ENCODE data around the gene RGPD5. TPM values are rescaled to one million over a fixed set of nuclear protein-coding genes. Genes with fewer than 3 reads are reported as not detected.
"Not testable (repeated sequence)": the region's sequence is repeated elsewhere in the genome, so short reads cannot be mapped to it uniquely, and the experiment has no call there.

Gene RGPD5
- polyA plus RNA-seq (20.2 and 22.1 TPM in 2 replicates), polyA minus RNA-seq (47.5 and 90.5 TPM in 2 replicates)

DNA sequence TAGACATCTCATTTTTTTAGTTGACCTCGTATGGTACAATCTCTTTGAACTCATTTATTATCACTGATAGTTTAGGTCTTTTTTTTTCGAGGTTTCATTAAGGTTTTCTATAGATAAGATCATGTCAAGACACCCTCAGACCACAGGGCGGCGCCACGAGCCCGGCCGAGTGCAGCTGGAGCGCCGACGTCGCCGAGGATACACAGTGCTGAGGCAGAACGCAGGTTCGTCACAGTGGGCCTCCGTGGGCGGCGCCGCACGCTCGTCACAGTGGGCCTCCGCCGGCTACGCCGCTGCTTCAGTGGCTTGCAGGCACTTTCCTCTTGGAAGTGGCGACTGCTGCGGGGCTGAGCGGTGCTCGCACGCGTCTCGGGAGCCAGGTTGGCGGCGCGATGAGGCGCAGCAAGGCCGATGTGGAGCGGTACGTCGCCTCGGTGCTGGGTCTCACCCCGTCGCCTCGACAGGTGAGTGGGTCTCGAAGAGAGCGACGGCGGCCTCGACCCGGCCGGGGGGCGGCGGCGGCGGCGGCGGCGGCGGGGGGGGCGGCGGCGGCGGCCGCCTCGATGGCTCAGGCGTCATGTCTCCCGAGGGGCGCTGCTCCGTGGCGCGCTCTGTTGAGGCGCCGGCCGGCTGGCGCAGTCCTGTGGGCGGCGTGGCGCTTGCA is at the start of gene RGPD5:
Gene RGPD5 (plus strand): TSS at position 232 of the 664 bp plus-strand sequence. CDS start 161 bp downstream, at position 393.
- not testable (repeated sequence) for H3K4me3 ChIP-seq (ENCODE audit: low read length); H3K9ac ChIP-seq (ENCODE audit: low read length); H4K20me1 ChIP-seq (ENCODE audit: insufficient read depth); H3K27ac ChIP-seq (ENCODE audit: low read length); H2AFZ ChIP-seq (ENCODE audit: low read depth, low read length); H3K9me3 ChIP-seq (ENCODE audit: low read length); H3K4me2 ChIP-seq (ENCODE audit: low read length); H3K79me2 ChIP-seq (replicated peaks; ENCODE audit: insufficient read depth, low read length); H3K9me2 ChIP-seq (ENCODE audit: insufficient read depth, low read length); H3K27me3 ChIP-seq (ENCODE audit: insufficient read depth, low read depth, low read length); H3K36me3 ChIP-seq (ENCODE audit: insufficient read depth, low read length); H3F3A ChIP-seq (ENCODE audit: insufficient read depth, low read length, poor library complexity, severe bottlenecking)

DNA sequence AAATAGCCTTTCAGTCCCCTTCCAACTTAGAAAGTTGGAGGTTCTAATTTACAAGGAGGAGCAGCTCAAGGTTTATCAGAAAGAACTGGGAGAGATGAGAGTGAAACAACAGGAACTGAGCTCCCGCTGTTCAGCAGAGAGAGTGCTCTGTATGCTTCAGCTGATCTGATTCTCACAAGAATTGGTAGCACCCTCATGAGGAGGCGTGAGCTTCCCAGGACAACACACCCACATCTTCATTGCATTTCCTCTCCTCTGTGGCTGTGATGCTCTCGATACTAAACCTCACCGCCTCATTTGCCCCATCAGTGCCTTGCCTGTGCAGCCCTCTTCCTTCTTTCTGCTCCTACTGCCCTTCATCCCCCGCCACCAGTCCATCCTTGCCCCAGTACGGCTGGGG is 42.5 kb upstream of the RGPD5 start:
- H3K4me2 ChIP-seq (ENCODE audit: low read length); H4K20me1 ChIP-seq (ENCODE audit: insufficient read depth); H3K27me3 ChIP-seq (ENCODE audit: insufficient read depth, low read depth, low read length); H3F3A ChIP-seq (ENCODE audit: insufficient read depth, low read length, poor library complexity, severe bottlenecking); H3K4me3 ChIP-seq (ENCODE audit: low read length); H3K9me2 ChIP-seq (ENCODE audit: insufficient read depth, low read length); H3K36me3 ChIP-seq (ENCODE audit: insufficient read depth, low read length); H3K9me3 ChIP-seq (ENCODE audit: low read length); H3K9ac ChIP-seq (ENCODE audit: low read length); H3K27ac ChIP-seq (ENCODE audit: low read length); H3K79me2 ChIP-seq (replicated peaks; ENCODE audit: insufficient read depth, low read length); H2AFZ ChIP-seq (ENCODE audit: low read depth, low read length): not testable (repeated sequence)

DNA sequence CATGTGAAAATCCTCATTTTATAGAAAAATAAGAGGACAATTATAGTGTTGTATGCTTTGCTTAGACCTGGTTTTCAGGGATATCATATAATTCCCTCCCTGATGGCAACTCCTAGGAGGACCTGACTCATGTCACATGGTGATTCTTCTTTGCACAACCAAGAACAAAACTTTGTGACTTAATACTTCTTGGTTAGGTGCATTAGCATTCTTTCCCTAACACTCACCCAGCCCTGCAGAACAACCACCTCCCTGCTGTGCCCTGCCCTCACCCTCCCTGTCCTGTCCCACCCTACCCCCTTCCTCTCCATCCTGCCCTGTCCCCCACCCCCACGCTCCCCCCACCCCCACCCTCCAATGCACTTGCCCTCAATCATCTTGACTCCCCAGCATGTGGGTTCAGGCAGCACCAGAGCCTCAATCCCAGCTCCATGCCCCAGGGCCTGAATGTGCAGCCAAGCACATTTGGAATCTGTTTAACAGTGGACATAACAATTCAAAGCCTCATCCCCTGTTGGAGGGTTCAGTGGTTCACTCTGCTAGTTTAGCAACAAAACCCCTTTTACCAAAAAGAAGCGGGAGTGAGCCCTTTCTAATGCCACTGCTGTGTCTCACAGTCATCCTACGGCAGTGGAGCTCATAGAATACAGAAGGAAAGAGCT is 36.8 kb upstream of the RGPD5 start:
- H3K4me3 ChIP-seq (ENCODE audit: low read length), result not testable (repeated sequence)

DNA sequence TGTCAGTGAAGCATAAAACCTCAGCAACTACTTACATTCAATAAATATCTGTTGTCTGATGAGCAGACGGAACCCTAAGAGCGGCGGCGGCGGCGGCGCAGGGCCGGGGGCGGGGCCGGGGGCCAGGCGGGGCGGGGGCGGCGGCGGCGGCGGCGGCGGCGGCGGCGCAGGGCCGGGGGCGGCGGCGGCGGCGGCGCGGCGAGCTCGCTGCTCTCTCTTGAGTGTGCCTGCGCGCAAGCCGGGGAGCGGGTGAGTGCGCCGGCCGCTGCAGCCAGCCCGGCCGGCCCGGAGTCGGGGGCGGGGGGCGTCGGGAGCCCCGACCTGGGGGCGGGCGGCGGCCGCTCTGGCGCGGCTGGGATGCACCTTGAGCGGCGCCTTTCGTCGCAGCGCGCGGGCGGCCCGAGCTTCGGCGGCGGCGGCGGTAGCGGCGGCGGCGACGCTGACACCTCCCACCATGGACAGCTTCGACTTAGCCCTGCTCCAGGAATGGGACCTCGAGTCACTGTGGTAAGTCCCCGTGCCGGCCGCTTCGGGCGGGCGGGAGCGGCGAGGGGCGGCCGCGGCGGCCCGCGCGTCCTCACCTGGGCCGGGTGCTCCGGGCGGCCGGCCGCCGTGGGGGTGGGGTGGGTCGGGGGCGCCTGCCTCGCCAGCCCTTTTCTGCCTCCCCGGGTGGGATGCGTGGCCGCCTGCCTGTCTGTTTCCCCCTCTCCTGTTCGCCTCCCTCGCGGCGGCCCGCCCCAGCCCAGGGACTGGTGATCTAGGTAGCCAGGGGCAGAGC is 33.7 kb upstream of the RGPD5 start:
- H3K4me2 ChIP-seq (ENCODE audit: low read length); H3K9me3 ChIP-seq (ENCODE audit: low read length); H3K27ac ChIP-seq (ENCODE audit: low read length); H2AFZ ChIP-seq (ENCODE audit: low read depth, low read length); H3F3A ChIP-seq (ENCODE audit: insufficient read depth, low read length, poor library complexity, severe bottlenecking); H4K20me1 ChIP-seq (ENCODE audit: insufficient read depth); H3K36me3 ChIP-seq (ENCODE audit: insufficient read depth, low read length); H3K79me2 ChIP-seq (replicated peaks; ENCODE audit: insufficient read depth, low read length); H3K9ac ChIP-seq (ENCODE audit: low read length); H3K27me3 ChIP-seq (ENCODE audit: insufficient read depth, low read depth, low read length); H3K9me2 ChIP-seq (ENCODE audit: insufficient read depth, low read length): not testable (repeated sequence)
- peak overlapping the region; percentile 45 for H3K4me3 ChIP-seq (ENCODE audit: low read length)

More for the DNA sequence above, 36.8 kb upstream of the RGPD5 start:
- not testable (repeated sequence) for H3K79me2 ChIP-seq (replicated peaks; ENCODE audit: insufficient read depth, low read length); H3K36me3 ChIP-seq (ENCODE audit: insufficient read depth, low read length); H3K9me3 ChIP-seq (ENCODE audit: low read length); H3K27me3 ChIP-seq (ENCODE audit: insufficient read depth, low read depth, low read length); H3K9ac ChIP-seq (ENCODE audit: low read length); H4K20me1 ChIP-seq (ENCODE audit: insufficient read depth); H3K9me2 ChIP-seq (ENCODE audit: insufficient read depth, low read length); H3F3A ChIP-seq (ENCODE audit: insufficient read depth, low read length, poor library complexity, severe bottlenecking); H2AFZ ChIP-seq (ENCODE audit: low read depth, low read length); H3K4me2 ChIP-seq (ENCODE audit: low read length); H3K27ac ChIP-seq (ENCODE audit: low read length)

DNA sequence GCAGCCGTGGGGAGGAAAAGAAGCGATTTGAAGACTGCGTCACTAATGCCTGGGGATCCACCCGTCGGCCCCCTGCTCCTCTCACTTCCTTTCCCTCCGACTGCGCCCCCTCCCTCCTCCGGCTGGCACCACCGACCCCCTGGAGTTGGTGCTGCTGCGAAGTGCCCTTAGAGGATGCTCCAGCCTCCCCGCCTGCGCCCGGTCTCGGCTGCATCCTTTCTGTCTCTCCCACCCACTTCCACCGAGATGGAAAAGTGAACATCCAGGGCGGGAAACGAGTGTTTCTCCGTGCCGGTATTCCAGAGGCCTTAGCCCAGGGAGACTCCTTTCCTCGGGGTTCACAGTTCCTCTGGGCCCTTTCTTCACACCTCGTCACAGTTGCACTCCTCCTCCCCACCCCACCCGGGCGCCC is 33.1 kb upstream of the RGPD5 start:
- H3K9ac ChIP-seq (ENCODE audit: low read length); H2AFZ ChIP-seq (ENCODE audit: low read depth, low read length); H3K36me3 ChIP-seq (ENCODE audit: insufficient read depth, low read length); H3K9me3 ChIP-seq (ENCODE audit: low read length); H4K20me1 ChIP-seq (ENCODE audit: insufficient read depth); H3K4me2 ChIP-seq (ENCODE audit: low read length); H3K27ac ChIP-seq (ENCODE audit: low read length); H3K79me2 ChIP-seq (replicated peaks; ENCODE audit: insufficient read depth, low read length); H3K9me2 ChIP-seq (ENCODE audit: insufficient read depth, low read length); H3F3A ChIP-seq (ENCODE audit: insufficient read depth, low read length, poor library complexity, severe bottlenecking); H3K27me3 ChIP-seq (ENCODE audit: insufficient read depth, low read depth, low read length): not testable (repeated sequence)
- peak overlapping the region; percentile 45 for H3K4me3 ChIP-seq (ENCODE audit: low read length)

DNA sequence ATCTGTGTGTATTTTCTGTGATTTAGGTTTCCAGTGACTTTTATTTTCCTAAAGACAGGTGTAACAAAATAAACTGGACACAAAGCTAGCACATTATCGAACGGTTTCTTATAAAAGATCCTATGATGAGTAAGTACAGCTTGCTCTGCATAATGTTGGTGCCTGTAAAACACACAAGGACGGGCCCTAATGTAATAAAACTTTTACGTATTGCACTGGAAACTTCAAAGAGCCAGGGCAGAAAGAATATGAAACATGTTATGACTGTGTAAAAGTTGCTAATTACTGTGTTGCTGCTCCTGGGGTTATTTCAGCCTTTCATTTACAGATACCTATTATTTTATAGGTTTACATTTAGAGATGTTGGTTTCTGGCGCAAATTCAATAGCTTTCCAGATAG is 32.1 kb upstream of the RGPD5 start:
- not testable (repeated sequence) for H3K9me2 ChIP-seq (ENCODE audit: insufficient read depth, low read length); H3K4me3 ChIP-seq (ENCODE audit: low read length); H3K27ac ChIP-seq (ENCODE audit: low read length); H3K27me3 ChIP-seq (ENCODE audit: insufficient read depth, low read depth, low read length); H3K9ac ChIP-seq (ENCODE audit: low read length); H2AFZ ChIP-seq (ENCODE audit: low read depth, low read length); H3K36me3 ChIP-seq (ENCODE audit: insufficient read depth, low read length); H3K4me2 ChIP-seq (ENCODE audit: low read length); H3F3A ChIP-seq (ENCODE audit: insufficient read depth, low read length, poor library complexity, severe bottlenecking); H3K9me3 ChIP-seq (ENCODE audit: low read length); H4K20me1 ChIP-seq (ENCODE audit: insufficient read depth); H3K79me2 ChIP-seq (replicated peaks; ENCODE audit: insufficient read depth, low read length)

DNA sequence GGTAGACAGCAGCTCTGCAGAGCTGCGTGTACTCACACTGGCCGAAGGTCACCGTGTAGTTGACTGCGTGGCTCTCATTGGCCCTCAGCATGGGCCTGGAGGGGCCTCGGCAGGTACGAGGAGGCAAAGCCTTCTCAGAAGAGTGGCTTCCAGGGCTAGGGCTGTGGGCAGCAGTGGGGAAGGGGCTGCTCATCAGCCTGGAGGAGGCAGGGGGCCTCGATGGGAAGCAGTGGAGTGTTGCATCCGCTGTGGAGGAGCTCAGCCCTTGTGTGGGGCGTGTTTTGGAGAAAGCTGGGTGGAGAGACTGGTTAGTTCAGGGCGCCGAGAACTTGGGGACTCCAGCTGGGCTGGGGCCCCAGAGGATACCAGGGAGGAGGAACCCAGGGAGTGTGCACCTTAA is 28.0 kb upstream of the RGPD5 start:
- H3K4me2 ChIP-seq (ENCODE audit: low read length); H3K36me3 ChIP-seq (ENCODE audit: insufficient read depth, low read length): not testable (repeated sequence)

More for the DNA sequence above, 28.0 kb upstream of the RGPD5 start:
- H3K79me2 ChIP-seq (replicated peaks; ENCODE audit: insufficient read depth, low read length); H4K20me1 ChIP-seq (ENCODE audit: insufficient read depth); H3K4me3 ChIP-seq (ENCODE audit: low read length); H2AFZ ChIP-seq (ENCODE audit: low read depth, low read length); H3F3A ChIP-seq (ENCODE audit: insufficient read depth, low read length, poor library complexity, severe bottlenecking); H3K9me3 ChIP-seq (ENCODE audit: low read length); H3K27ac ChIP-seq (ENCODE audit: low read length); H3K27me3 ChIP-seq (ENCODE audit: insufficient read depth, low read depth, low read length); H3K9ac ChIP-seq (ENCODE audit: low read length); H3K9me2 ChIP-seq (ENCODE audit: insufficient read depth, low read length): not testable (repeated sequence)

Data from neural cell (in vitro differentiated cells).